ENCODE data around the gene GABRB1.

- TF ChIP-seq POLR2A (IDR thresholded peaks at IDR 0.05) (no peak), CTCF (IDR thresholded peaks at IDR 0.05) (no peak)
Observed at GRCh38 chr4:47010912-47011446, 20.4 kb upstream of the GABRB1 start.
